Measurements from ENCODE around the gene CDC42SE1. TPM values are rescaled to one million over a fixed set of nuclear protein-coding genes. Genes with fewer than 3 reads are reported as not detected.
"Not testable (repeated sequence)": the region's sequence is repeated elsewhere in the genome, so short reads cannot be mapped to it uniquely, and the experiment has no call there.

Gene CDC42SE1, protein sequence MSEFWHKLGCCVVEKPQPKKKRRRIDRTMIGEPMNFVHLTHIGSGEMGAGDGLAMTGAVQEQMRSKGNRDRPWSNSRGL
- total RNA-seq: 67.1 and 69.9 TPM in 2 replicates
- long read RNA-seq, transcript CDC42SE1-201 (5 exons, 3,045 nt): major isoform, 32 of 48 reads
- long read RNA-seq, partial matches to known transcripts: 4 of 48 reads
- long read RNA-seq, other reads (novel, unspliced or antisense): 11 of 48 reads

- Mint-ChIP-seq H3K4me1 (ENCODE audit: unreplicated experiment) (peaks cover 53% of the 10 kb centered on the region), H3K4me3 (ENCODE audit: unreplicated experiment) (peak within 1 kb of the TSS; percentile 83), H3K27ac (ENCODE audit: unreplicated experiment) (peak within 1 kb of the TSS; percentile 88), H3K9me3 (ENCODE audit: unreplicated experiment) (no peaks in the 10 kb centered on the region), H3K27me3 (ENCODE audit: unreplicated experiment) (no peaks in the 10 kb centered on the region), H3K36me3 (ENCODE audit: unreplicated experiment) (peaks cover 16% of the 10 kb centered on the region)
- TF ChIP-seq, protein P1, sequence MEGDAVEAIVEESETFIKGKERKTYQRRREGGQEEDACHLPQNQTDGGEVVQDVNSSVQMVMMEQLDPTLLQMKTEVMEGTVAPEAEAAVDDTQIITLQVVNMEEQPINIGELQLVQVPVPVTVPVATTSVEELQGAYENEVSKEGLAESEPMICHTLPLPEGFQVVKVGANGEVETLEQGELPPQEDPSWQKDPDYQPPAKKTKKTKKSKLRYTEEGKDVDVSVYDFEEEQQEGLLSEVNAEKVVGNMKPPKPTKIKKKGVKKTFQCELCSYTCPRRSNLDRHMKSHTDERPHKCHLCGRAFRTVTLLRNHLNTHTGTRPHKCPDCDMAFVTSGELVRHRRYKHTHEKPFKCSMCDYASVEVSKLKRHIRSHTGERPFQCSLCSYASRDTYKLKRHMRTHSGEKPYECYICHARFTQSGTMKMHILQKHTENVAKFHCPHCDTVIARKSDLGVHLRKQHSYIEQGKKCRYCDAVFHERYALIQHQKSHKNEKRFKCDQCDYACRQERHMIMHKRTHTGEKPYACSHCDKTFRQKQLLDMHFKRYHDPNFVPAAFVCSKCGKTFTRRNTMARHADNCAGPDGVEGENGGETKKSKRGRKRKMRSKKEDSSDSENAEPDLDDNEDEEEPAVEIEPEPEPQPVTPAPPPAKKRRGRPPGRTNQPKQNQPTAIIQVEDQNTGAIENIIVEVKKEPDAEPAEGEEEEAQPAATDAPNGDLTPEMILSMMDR (IDR thresholded peaks at IDR 0.05): peak; percentile 73
- peak; percentile 93 for DNase-seq (ENCODE audit: extremely low spot score, unreplicated experiment)
Measured at GRCh38 chr1:151059109-151060006, at the start of gene CDC42SE1. Gene CDC42SE1 (minus strand): TSS chr1:151059622. CDS start chr1:151055730, 3,892 bp downstream.

DNA sequence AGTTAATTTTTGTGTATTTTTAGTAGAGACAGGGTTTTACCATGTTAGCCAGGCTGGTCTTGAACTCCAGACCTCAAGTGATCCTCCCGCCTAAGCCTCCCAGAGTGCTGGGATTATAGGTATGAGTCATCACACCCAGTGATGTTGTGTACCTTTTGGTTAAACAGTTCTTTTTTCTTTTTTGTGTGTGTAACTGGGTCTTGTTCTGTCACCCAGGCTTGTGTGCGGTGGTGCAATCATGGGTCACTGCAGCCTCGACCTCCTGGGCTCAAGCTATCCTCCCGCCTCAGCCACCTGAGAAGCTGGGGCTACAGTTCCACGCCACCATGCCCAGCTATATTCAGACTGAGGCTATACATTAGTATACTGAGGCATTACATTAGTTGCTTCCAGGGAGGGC, 48.9 kb upstream of the CDC42SE1 start:
- Mint-ChIP-seq H3K4me3 (ENCODE audit: unreplicated experiment) (no peak overlapping the region), H3K4me1 (ENCODE audit: unreplicated experiment) (peaks cover 6% of the 10 kb centered on the region), H3K9me3 (ENCODE audit: unreplicated experiment) (no peaks in the 10 kb centered on the region), H3K36me3 (ENCODE audit: unreplicated experiment) (peaks cover 4% of the 10 kb centered on the region), H3K27ac (ENCODE audit: unreplicated experiment) (no peak overlapping the region), H3K27me3 (ENCODE audit: unreplicated experiment) (no peaks in the 10 kb centered on the region)
- no peak for DNase-seq (ENCODE audit: extremely low spot score, unreplicated experiment)
- TF ChIP-seq, protein P1 (IDR thresholded peaks at IDR 0.05): no peak

- TF ChIP-seq, protein P1 (IDR thresholded peaks at IDR 0.05): no peak
- DNase-seq (ENCODE audit: extremely low spot score, unreplicated experiment): no peak
Measured at GRCh38 chr1:151106894-151107293, 47.5 kb upstream of the CDC42SE1 start.

GRCh38 chr1:151104630-151105029, 45.2 kb upstream of the CDC42SE1 start:
- H3K27ac Mint-ChIP-seq (ENCODE audit: unreplicated experiment): no peak overlapping the region
- H3K4me3 Mint-ChIP-seq (ENCODE audit: unreplicated experiment): no peak overlapping the region
- TF ChIP-seq, protein P1 (IDR thresholded peaks at IDR 0.05): no peak
- peaks cover 2% of the 10 kb centered on the region for H3K36me3 Mint-ChIP-seq (ENCODE audit: unreplicated experiment)
- no peaks in the 10 kb centered on the region for H3K9me3 Mint-ChIP-seq (ENCODE audit: unreplicated experiment)
- no peak for DNase-seq (ENCODE audit: extremely low spot score, unreplicated experiment)
- no peaks in the 10 kb centered on the region for H3K27me3 Mint-ChIP-seq (ENCODE audit: unreplicated experiment)
- peaks cover 6% of the 10 kb centered on the region for H3K4me1 Mint-ChIP-seq (ENCODE audit: unreplicated experiment)

More at GRCh38 chr1:151106894-151107293, 47.5 kb upstream of the CDC42SE1 start:
- Mint-ChIP-seq H3K9me3 (ENCODE audit: unreplicated experiment) (no peaks in the 10 kb centered on the region), H3K27ac (ENCODE audit: unreplicated experiment) (no peak overlapping the region), H3K27me3 (ENCODE audit: unreplicated experiment) (no peaks in the 10 kb centered on the region), H3K4me1 (ENCODE audit: unreplicated experiment) (peaks cover 6% of the 10 kb centered on the region), H3K36me3 (ENCODE audit: unreplicated experiment) (peaks cover 4% of the 10 kb centered on the region), H3K4me3 (ENCODE audit: unreplicated experiment) (no peak overlapping the region)

DNA sequence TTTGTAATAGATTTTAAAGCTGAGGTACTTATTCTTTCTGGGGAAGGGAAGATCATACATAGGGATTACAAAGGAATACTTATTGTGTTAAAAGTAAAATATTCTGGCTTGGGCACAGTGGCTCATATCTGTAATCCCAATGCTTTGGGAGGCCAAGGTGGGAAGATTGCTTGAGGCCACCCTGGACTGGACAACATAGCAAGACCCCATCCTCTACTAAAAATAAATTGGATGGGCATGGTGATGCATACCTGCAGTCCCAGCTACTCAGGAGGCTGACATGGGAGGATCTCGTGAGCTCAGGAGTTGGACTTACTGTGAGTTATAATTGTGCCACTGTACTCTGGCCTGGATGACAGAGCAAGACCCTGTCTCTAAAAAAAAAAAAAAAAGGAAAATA, 38.7 kb upstream of the CDC42SE1 start:
- Mint-ChIP-seq H3K4me3 (ENCODE audit: unreplicated experiment) (no peak overlapping the region), H3K9me3 (ENCODE audit: unreplicated experiment) (no peaks in the 10 kb centered on the region), H3K27ac (ENCODE audit: unreplicated experiment) (no peak overlapping the region), H3K36me3 (ENCODE audit: unreplicated experiment) (peaks cover 5% of the 10 kb centered on the region), H3K4me1 (ENCODE audit: unreplicated experiment) (no peaks in the 10 kb centered on the region), H3K27me3 (ENCODE audit: unreplicated experiment) (no peaks in the 10 kb centered on the region)
- no peak for DNase-seq (ENCODE audit: extremely low spot score, unreplicated experiment)
- TF ChIP-seq, protein P1 (IDR thresholded peaks at IDR 0.05): no peak

DNA sequence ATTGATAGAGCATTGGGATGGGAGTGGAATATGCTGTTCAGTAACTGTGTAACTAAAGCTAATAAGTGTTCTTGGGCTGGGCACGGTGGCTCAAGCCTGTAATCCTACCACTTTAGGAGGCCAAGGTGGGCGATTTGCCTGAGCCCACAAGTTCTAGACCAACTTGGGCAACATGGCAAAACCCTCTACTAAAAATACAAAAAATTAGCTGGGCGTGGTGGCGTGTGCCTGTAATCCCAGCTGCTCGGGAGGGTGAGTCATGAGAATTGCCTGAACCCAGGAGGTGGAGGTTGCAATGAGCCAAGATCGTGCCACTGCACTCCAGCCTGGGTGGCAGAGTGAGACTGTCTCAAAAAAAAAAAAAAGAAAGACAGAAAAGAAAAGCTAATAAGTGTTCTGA, 38.0 kb upstream of the CDC42SE1 start:
- not testable (repeated sequence) for H3K4me1 Mint-ChIP-seq (ENCODE audit: unreplicated experiment); H3K36me3 Mint-ChIP-seq (ENCODE audit: unreplicated experiment); H3K27me3 Mint-ChIP-seq (ENCODE audit: unreplicated experiment); DNase-seq (ENCODE audit: extremely low spot score, unreplicated experiment); H3K4me3 Mint-ChIP-seq (ENCODE audit: unreplicated experiment); H3K27ac Mint-ChIP-seq (ENCODE audit: unreplicated experiment); H3K9me3 Mint-ChIP-seq (ENCODE audit: unreplicated experiment)

Data from osteocyte (in vitro differentiated cells).